ENCODE data around the gene RNF17.

RNF17 gene

DNA sequence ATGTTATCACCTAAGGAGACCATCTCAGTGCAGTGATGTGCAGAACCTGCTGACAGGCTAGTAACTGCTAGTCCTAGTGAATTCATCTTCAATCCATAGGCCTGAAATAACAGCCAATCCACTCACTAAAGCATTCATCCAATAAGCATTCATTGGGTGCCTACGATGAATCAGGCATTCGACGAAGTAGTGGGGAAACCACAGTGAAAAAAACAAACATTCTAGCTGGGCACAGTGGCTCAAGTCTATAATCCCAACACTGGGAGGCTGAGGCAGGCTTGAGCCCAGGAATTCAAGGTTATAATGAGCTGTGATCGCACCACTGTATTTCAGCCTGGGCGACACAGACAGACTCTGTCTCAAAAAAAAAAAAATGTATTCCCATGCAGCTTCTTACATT, 135.6 kb downstream of the RNF17 start:
- DNase-seq = no peak

DNA sequence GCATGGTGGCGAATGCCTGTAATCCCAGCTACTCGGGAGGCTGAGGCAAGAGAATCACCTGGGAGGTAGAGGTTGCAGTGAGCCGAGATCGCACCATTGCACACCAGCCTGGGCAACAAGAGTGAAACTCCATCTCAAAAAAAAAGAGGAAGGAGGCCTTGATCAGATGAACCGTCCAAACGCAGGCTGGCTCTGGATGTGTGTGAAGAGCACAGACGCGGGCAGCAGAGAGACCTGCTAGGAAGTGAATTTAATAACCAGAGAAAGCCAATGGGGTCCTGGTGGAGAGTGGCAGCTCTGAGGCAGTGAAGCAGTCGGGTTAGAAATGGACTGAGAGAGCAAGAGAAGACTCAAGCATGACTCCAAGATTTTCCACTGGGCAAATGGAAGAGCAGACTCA, 136.5 kb downstream of the RNF17 start:
- no peak for DNase-seq

DNA sequence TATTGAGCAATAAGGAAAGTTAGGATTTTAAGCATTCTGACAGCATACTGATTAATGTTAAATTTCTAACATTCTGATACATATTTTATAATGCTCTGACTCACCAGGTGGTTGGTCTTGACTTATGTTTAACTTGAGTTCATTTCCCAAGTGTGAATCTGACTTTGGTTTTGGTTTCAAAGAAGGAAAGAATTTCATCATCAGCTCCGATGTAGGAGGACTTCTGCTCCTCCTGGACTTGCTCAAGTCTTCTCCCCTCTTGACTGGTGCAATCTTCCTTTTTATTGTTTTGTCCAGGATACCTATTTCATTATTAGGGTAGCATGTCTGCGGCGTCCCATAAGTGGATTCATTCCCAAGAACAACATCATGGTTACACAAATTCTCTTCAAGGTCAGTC, 141.3 kb downstream of the RNF17 start:
- no peak for DNase-seq

DNA sequence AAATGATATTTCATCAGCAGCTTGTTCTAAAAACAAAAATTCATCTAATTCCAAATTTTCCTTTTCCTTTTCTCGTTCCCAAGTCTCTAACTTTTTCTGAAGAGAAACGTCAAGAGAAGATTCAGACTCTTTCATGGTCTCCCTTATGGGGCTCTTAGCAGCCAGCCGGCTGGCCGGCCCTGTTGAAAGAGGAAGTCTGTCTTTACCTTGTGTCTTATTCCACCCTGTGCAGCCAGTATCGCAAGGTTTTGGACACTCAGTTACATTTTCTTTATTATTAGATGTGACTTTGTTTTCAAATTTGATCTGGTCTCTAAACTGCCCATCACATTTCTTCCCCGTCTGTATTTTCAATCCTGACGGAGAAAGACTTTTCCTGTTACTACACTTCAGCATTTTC, 142.3 kb downstream of the RNF17 start:
- no peak for DNase-seq

DNA sequence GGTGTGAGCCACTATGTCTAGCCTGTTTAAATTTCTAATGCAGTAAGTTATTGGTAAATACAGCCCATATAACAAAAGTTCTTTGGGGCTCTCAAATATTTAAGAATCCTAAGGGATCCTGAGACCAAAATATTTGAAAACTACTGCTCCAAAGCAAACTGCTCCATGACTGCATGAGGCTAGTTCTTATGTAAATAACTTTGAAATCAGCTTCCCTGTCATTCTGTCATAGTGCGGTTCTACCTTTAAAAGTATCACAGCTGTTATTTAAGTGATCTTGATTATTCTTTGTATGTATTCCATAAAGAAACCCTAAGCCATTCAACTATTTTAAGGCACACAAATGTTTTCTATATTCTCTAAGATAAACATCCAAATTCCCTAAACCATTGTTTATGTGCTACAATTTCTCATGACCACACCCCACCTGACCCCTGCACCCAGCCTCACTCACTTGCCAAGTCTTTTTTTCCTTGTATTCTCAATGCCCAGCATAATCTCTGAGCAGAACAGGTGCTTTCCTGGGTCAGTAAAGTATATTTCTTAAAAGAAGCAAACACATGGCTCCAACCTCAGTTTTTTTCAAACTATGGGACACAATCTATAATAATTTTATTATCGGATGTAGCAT, 146.6 kb downstream of the RNF17 start:
- no peak for DNase-seq

DNA sequence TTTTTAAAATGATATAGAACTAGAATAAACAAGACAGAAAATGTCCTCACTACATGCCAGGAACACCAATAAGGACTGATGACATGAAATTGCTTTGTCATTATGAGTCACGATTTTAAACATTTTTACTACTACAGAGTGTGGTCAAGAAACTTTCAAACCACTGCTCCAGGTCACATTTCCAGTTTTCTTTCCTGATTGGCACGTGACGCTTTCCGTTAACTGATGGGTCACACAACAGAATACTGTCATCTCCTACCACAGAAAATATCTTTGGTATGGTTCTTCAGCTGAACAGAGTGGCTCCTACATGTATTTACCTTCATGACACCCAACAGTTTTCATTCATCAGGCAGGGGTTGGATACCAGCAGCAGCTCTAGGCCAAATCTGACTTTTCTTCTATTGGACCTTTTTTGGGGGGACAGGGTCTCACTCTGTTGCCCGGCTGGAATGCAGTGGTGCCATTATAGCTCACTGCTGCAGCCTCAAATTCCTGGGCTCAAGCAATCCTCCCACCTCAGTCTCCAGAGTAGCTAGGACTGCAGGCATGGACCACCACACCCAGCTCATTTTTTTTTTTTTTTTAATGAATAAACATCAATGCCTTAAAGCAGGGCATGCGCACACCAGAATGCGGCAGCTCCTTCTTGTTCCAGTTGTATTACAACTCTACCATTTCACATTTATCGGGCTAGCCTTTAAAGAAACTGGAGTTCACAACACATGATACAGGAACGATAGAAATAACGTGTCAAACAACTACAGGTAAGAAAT, 147.4 kb downstream of the RNF17 start:
- DNase-seq = no peak

DNA sequence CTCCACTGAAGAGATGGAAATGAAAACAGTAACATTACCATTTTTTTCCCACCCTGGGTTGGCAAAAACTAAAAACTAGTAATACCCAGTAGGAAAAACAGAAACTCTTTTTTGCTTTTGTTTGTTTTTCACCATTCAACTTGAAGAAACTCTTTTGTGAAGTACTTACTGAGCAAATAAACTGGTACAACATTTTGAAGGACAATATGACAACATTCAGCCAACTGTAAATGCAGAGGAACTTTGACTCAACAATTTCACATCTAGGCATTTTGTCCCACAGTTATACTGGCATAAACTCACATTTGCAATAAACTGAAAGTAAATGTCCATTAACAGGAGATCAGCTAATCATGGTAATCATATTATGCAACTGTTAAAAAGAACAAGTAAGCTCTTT, 152.5 kb downstream of the RNF17 start:
- DNase-seq = no peak

DNA sequence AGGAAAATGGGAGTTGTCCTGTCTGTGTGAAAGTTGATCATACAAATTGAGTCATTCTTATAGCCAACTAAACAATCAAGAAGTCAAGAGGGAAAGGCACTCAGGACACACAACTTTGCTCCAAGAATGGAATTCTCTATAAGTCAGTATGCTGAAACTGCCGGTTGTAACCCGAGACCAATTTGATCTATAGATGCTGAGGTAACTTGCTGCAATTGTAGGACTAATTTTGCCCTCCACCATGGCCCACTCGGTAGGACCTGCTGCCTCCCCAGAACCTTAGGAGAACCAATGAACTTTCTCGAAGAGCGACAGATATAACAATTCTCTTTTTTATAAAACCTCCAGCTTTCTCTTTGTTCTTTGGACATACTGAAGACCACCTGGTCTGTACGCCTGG, 157.0 kb downstream of the RNF17 start:
- DNase-seq = no peak

DNA sequence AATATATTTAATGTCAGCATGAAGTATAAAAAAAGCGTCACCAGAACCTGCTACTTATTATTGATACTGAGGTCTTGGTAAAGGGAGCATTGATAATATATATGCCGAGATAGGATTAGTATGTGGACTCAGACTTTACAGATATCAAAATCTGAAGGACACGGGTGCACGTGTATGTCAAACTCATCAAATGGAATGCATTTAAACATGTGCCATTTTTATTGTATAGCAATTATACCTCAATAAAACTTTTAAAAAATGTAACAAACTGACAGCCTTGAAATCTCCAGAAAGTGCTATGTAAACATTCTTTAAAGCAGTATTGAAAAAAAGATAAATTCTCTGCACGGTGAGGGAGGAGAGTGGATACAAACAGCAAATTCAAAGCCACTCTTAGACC, 157.9 kb downstream of the RNF17 start:
- DNase-seq = no peak

DNA sequence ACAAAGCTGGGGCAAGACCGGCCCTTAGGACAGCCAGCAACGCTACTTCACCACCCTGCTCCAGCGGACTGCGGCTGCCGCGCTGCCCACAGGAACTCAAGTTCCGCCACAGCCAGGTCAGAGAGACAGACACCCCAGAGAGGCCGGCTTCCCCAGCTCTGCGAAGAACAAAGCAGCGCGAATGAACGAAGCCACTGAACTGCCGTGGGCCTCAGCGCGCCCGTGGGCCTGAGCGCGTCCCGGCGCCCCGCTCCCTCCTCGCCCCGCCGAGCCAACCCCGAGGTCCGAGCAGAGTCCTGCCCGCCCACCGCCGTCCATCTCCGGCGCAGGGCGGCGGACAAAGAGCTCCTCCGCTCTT, 158.4 kb downstream of the RNF17 start:
- DNase-seq = no peak

DNA sequence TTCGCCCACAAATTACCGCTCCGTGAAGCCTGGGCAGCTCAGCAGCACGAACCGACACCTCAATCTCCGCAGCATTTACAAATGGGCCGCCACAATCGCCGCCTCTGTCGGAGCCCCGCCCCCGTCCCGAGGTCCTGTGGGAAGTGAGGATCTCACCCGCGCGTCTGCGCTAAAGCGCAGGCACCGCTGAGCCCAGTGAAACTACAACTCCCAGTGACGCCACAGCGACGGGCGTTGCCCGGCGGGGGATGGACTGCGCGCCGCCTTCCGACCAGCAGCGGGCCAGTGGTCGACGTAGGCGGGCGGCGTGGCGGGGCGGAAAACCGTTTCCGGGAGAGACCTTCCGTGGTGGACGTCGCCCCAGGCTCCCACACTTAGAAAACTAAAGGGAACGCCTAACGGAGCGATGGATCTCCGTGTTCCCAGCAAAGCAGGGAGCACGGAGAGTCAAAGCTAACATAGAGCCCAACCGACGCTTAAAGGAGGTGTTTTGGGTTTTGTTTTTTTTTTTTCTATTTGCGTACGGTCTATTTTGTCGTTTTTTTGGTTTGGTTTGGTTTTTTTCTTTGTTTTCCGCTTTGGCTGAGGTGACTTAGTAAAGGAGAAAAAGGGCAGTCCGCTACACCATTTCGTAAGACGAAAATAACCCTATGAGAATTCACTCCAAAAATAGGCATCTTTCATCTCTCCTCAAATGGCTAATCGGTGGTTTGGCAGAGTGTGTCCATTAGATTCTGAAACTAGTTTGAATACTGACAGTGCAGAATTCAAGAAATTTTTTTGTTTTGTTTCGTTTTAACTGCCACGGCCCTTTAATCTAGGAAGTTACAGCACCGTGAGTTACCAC, 159.0 kb downstream of the RNF17 start:
- peak; percentile 56 for DNase-seq

DNA sequence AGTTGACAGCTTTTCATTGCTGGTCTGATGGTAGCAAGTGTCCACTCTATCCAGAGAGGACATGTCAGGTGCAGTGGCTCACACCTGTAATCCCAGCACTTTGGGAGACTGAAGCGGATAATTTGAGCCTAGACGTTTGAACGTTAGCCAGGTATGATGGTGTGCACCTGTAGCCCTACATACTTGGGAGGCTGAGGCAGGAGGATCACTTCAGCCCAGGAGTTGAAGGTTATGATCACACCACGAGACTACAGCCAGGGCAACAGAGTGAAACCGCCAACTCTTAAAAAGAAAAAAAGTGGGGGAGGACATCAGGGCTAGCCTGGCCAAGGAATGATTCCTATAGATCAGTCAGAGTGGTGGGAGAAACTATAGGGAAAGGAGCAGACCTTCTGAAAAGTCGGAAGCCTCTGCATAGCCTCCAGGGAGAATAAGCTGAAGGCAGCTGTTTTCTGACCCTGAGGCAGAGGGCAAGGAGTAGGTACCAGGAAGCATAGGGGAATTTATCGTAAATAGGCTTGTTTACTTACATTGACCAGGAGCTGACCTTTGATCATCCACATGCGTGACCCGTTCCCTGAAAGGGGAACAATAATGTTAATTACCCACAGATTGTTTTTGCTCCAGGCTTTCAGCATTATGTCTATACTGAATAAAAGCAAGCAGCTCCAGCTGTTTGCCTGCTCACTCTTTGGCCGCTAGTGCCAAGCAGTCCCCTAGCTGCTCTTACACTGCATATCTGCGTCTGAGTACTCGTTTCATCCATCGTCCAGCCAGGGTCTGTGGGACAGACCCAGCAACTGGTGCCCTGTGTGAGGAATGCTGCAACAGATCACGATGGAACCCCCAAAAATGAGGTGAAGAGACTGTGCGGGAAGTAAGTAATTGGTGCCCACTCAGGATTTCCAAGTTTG, 161.6 kb downstream of the RNF17 start:
- DNase-seq = no peak

DNA sequence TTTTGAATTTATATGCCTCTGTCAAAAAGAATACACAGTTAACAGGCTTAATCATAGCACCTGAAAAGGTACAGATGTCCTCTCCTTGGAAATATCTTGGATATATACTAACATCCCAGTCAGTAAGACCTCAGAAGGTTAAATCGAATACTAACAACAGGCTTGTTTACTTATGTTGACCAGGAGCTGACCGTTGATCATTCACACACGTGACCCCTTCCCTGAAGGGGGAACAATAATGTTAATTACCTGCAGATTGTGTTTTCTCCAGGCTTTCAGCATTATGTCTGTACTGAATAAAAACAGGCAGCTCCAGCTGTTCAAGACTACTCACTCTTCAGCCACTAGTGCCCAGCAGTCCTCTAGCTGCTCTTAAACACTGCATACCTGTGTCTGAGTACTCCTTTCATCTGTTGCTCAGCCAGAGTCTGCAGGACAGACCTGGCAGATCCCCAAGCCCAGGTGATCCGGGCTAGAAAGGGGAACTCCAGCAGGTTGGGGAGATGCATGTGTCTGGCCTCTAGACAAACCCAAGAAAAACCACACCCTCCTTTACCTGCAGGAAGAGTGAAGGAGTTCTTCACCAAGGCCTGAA, 163.9 kb downstream of the RNF17 start:
- DNase-seq = no peak

DNA sequence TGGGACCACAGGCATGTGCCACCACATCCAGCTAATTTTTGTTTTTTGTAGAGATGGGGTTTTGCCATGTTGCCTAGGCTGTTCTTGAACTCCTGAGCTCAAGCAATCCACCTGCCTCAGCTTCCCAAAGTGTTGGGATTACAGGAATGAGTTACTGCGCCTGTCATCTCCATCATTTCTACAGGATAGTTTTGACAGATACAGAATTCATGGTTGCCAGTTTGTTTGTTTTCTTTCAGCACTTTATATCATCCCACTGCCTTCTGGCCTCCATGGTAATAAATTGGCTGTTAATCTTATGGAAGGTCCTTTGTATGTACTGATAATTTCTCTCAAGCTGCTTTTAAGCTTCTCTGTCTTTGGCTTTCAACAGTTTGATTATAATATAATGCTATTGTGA, 165.2 kb downstream of the RNF17 start:
- DNase-seq = no peak

Measured in NCI-H2081 treated with DMSO at 0.1 percent for 48 hours (cell line).